Heart right ventricle (tissue), 16 donors: ENCODE data around the gene CDIPT. TPM values are rescaled to one million over a fixed set of nuclear protein-coding genes. Genes with fewer than 3 reads are reported as not detected.

ENCODE experiments used
- ATAC-seq, 8 donors: fragments of 200-7000 bp; cut with Tn5 transposase; one replicate each; pipeline ENCODE4 v1.9.1; 2020; ENCODE audit warnings: mild to moderate bottlenecking in 8 of 8, moderate library complexity in 8 of 8, moderate number of reproducible peaks in 1 of 8
- DNase-seq, 2 donors: peaks; one replicate each; pipeline ENCODE4 v3.0.0-alpha.2; 2020
- H3K27ac ChIP-seq, 10 donors: fragments of 200-600 bp; sonication (generic) in 2 of 10; one replicate each; pipeline versions ENCODE4 v1.5.0 to v1.8.0; 2020 to 2022; ENCODE audit warnings: mild to moderate bottlenecking in 3 of 10
- H3K27me3 ChIP-seq, 7 donors: fragments of 200-600 bp; one replicate each; pipeline ENCODE4 v1.8.0; 2021 to 2022; ENCODE audit warnings: mild to moderate bottlenecking in 2 of 7
- H3K36me3 ChIP-seq, 9 donors: fragments of 200-600 bp; sonication (generic) in 1 of 9; one replicate each; pipeline versions ENCODE4 v1.5.0 to v1.8.0; 2020 to 2022; ENCODE audit warnings: mild to moderate bottlenecking in 2 of 9
- H3K4me1 ChIP-seq, 9 donors: fragments of 200-600 bp; sonication (generic) in 1 of 9; one replicate each; pipeline versions ENCODE4 v1.5.0 to v1.8.0; 2020 to 2022; ENCODE audit warnings: mild to moderate bottlenecking in 4 of 9
- H3K4me3 ChIP-seq, 10 donors: fragments of 200-600 bp; sonication (generic) in 2 of 10; one replicate each; pipeline versions ENCODE4 v1.5.0 to v1.8.0; 2020 to 2022; ENCODE audit warnings: mild to moderate bottlenecking in 7 of 10, moderate library complexity in 2 of 10
- H3K9me3 ChIP-seq, 11 donors: fragments of 200-600 bp in 10 of 11; sonication (generic) in 2 of 11; one replicate each; pipeline versions ENCODE4 v1.5.0 to v1.8.0; 2013 to 2022; ENCODE audit warnings: mild to moderate bottlenecking in 2 of 11, control low read depth in 1 of 11, moderate library complexity in 1 of 11
- WGBS, 2 donors: extraction: QIAGEN DNeasy Blood & Tissue Kit; methylation state at CpG; one replicate each; pipeline ENCODE4 v1.1.7; 2013; ENCODE audit warnings: inconsistent platforms in 1 of 2; 5-methylcytosine and 5-hydroxymethylcytosine counted together
- intact Hi-C, 10 donors: fragments of 100-400 bp; cut with DNase I; formaldehyde crosslinking; loops; one replicate each; pipeline versions ENCODE4 v1.11.1 to v1.14.2; 2022
- polyA plus RNA-seq, 2 donors: library from polyadenylated mRNA; stranded (reverse); fragments of 200-250 nt; gene quantifications; one replicate each; pipeline ENCODE4 v1.2.3, GENCODE V29; 2013
- total RNA-seq, 10 donors: library from RNA; stranded (reverse); fragmentation: NEBNext Ultra II Directional in 3 of 10; extraction: Animal tissue kit (Norgen Biotek cat#: 25700) in 3 of 10; gene quantifications; one replicate each; pipeline versions ENCODE4 v1.2.1 to v1.2.4, GENCODE V29; 2021 to 2023
- TF ChIP-seq, protein P1 (sequence below), 9 donors: fragments of 200-600 bp; sonication (generic) in 2 of 9; IDR thresholded peaks; one replicate each; pipeline versions ENCODE4 v1.5.0 to v1.8.0; 2021 to 2022; ENCODE audit warnings: antibody characterized with exemption in 9 of 9, mild to moderate bottlenecking in 5 of 9, moderate library complexity in 1 of 9
- donor health status: Arrhythmogenic right ventricular cardiomyopathy.
- donor health status: ischemic (EF 13 %, LVEDD 7.1; RV severe dilation, severe dysfunction).
- donor health status: healthy with polysubstance abuse.
- donor health status: DM: no; HTN: yes; CAD: no.
- donor health status: DM: no; HTN: no; CAD: no.
- donor health status: ischemic (EF 25% LVEDD 6.9; RV normal size, moderate dysfunction).
- donor health status: ischemic (EF 25% LVEDD 5.7; RV mildly dilated, moderate dysfunction).
- donor health status: healthy.
- donor health status: DM: yes; HTN: yes; CAD: no.
- donor health status: Ischemic cardiomyopathy.
- donor health status: ischemic (EF 35%, LVEDD 5.7; RV mildly dilated, moderate dysfunction).
- donor health status: nonischemic (EF 11% LVEDD 7.7; RV severe dilation, severe dysfunction).
- donor health status: DM: yes; HTN: yes; CAD: no.
- donor health status: PGD.
- donor health status: ischemic (EF 29% LVEDD 5.4; RV normal size, mild dysfunction).
- donor health status: nonischemic (EF 23%, LVEDD 6.1; RV moderate dilation, normal function).

CDIPT gene
- total and polyA plus RNA-seq, 12 donors, result 55.1 to 99.6 (median 72.7) TPM

DNA sequence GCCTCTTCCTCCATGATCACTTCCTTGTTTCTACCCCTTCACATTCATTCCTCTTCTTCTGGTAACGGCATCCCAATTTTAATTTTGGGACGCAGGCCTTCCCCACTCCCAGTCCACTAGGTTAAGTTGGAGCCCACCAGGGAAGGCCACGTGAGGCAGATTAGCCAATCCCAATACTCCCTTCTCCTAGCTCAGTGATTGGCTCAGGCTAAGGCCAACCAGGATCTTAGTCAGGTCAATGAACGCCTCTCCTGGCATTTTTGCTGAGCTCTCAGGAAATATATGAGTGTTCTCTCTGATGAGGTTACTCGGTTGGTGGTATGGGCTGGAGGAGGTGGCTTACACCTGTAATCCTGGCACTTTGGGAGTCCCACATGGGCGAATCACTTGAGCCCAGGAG, 21.0 kb upstream of the CDIPT start:
- no peak for ATAC-seq
- H3K36me3 ChIP-seq, result no peaks in the 10 kb centered on the region
- H3K4me3 ChIP-seq, result no peak overlapping the region
- WGBS, 2 donors, result 67 to 87% methylated on average over 6 of the region's 6 CpGs
- TF ChIP-seq, protein P1, sequence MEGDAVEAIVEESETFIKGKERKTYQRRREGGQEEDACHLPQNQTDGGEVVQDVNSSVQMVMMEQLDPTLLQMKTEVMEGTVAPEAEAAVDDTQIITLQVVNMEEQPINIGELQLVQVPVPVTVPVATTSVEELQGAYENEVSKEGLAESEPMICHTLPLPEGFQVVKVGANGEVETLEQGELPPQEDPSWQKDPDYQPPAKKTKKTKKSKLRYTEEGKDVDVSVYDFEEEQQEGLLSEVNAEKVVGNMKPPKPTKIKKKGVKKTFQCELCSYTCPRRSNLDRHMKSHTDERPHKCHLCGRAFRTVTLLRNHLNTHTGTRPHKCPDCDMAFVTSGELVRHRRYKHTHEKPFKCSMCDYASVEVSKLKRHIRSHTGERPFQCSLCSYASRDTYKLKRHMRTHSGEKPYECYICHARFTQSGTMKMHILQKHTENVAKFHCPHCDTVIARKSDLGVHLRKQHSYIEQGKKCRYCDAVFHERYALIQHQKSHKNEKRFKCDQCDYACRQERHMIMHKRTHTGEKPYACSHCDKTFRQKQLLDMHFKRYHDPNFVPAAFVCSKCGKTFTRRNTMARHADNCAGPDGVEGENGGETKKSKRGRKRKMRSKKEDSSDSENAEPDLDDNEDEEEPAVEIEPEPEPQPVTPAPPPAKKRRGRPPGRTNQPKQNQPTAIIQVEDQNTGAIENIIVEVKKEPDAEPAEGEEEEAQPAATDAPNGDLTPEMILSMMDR (IDR thresholded peaks at IDR 0.05), result no peak
- no peak overlapping the region for H3K27ac ChIP-seq
- no peaks in the 10 kb centered on the region for H3K4me1 ChIP-seq
- intact Hi-C loops, result no loop called here
- H3K9me3 ChIP-seq, result no peaks in the 10 kb centered on the region
- peaks cover 3 to 16% (median 11%) of the 10 kb centered on the region in 7 donors for H3K27me3 ChIP-seq
- DNase-seq, result no peak

DNA sequence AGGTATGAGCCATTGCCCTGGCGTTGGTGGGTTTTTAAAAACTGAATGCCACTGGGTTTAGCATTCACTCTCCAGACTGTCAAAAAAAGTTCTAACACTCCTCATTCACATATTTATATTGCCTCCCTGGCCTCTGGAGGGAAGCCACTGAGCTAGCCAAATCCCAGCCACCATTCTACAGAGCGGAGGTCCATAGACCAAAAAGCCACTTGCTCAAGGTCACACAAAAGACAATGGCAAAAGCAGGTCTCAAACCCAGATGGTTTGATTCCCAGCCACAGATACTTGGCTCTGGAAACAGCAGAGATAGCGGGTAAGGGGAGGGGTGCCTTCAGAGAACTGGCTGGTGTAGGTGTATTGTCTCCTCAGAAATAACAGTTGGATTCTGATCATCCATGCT, 18.0 kb upstream of the CDIPT start:
- intact Hi-C loops, result no loop called here
- DNase-seq, result no peak
- Histone ChIP-seq H3K27me3 (peaks cover 3 to 44% (median 39%) of the 10 kb centered on the region in 7 donors), H3K9me3 (no peaks in the 10 kb centered on the region), H3K27ac (no peak overlapping the region), H3K4me3 (no peak overlapping the region), H3K36me3 (no peaks in the 10 kb centered on the region), H3K4me1 (peaks cover 0 to 12% (median 0%) of the 10 kb centered on the region in 9 donors)
- WGBS, 2 donors, result 83 to 87% methylated on average over 3 of the region's 3 CpGs
- TF ChIP-seq, protein P1 (IDR thresholded peaks at IDR 0.05), result no peak
- no peak for ATAC-seq

DNA sequence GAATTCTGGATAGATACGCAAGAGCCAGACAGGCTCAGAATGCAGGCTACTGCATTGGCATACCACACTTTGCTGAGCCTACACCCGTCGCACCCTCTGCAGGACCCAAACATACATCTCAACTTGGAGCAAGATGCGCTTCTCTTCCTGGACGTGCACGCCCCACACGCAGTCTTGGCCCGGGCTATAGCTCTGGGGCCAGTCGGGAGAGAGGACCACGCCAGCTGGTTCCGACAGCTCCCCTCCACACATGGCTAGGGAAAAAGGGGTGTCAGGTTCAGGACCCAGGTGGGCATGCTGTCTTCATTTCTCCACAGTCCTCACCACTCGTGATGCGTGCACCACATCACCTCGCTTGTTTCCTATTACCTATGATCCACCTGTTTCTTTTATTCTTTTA, 15.1 kb upstream of the CDIPT start:
- ATAC-seq (no peak), DNase-seq (no peak)
- H3K4me3 ChIP-seq, result no peak overlapping the region
- 88 to 89% methylated on average over 14 of the region's 14 CpGs for WGBS, 2 donors
- no peak overlapping the region for H3K27ac ChIP-seq
- peaks cover 3 to 52% (median 50%) of the 10 kb centered on the region in 7 donors for H3K27me3 ChIP-seq
- intact Hi-C loops, result no loop called here
- TF ChIP-seq, protein P1 (IDR thresholded peaks at IDR 0.05), result no peak
- H3K36me3 ChIP-seq, result no peaks in the 10 kb centered on the region
- H3K9me3 ChIP-seq, result no peaks in the 10 kb centered on the region
- H3K4me1 ChIP-seq, result peaks cover 0 to 12% (median 0%) of the 10 kb centered on the region in 9 donors

DNA sequence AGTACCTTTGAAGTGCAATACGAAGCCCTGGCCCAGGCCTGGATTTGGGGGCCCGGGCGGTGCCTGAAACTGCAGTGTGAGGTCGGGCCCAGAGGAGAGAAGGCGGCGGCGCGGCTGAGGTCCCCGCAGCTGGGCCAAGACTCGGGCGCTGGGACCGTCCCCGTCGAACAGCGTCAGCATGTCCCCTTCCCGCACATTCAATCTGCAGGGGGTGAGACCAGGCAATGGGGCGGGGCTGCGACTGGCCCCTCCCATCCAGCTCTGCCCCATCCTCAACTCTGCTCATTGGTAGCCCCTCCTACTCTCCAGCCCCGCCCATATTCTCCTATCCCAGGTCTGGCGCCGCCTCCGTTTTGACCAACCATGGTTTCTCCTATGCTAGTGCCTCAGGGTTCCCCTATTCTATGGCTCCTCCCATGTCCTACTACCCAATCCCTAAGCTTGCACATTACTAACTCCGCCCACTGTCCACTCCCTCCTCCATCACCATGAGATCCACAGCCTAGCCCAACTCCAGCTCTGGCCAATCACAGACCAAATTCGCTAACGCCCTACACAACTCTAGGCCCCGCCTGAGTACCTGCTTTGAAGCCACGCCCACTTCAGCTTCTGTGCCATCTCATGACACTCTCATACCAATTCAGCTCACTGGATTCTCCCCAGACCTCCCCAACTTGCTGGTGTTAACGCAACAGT, 14.4 kb upstream of the CDIPT start:
- Histone ChIP-seq H3K27ac (no peak overlapping the region), H3K9me3 (no peaks in the 10 kb centered on the region), H3K27me3 (peaks cover 3 to 52% (median 50%) of the 10 kb centered on the region in 7 donors), H3K4me1 (peaks cover 0 to 12% (median 0%) of the 10 kb centered on the region in 9 donors), H3K4me3 (no peak overlapping the region), H3K36me3 (no peaks in the 10 kb centered on the region)
- DNase-seq (no peak), ATAC-seq (peak in 2 of 8 donors; percentile 25 to 48)
- intact Hi-C loops, result no loop called here
- TF ChIP-seq, protein P1 (IDR thresholded peaks at IDR 0.05), result no peak
- WGBS, 2 donors, result 11 to 12% methylated on average over 27 to 28 of the region's 28 CpGs
